MM.1S (cell line): ENCODE results near the gene STN1.

Experiments used
- EZH2 ChIP-seq: fragments of 300-600 bp; sonication (generic); optimal IDR thresholded peaks from 2 replicates; pipeline ENCODE3; 2017; ENCODE audit warnings: low read depth, mild to moderate bottlenecking, antibody characterized with exemption, low read length, mixed read lengths
- EZH2phosphoT487 ChIP-seq: fragments of 300-600 bp; sonication (generic); IDR thresholded peaks from 2 replicates; pipeline ENCODE4 v1.6.1; 2018; ENCODE audit warnings: antibody characterized with exemption, low read length
- TF ChIP-seq, protein P1 (sequence below): fragments of 300-600 bp; sonication (generic); IDR thresholded peaks from 2 replicates; pipeline ENCODE4 v1.5.1; 2016; ENCODE audit warnings: antibody characterized with exemption, low read length, mixed read lengths

DNA sequence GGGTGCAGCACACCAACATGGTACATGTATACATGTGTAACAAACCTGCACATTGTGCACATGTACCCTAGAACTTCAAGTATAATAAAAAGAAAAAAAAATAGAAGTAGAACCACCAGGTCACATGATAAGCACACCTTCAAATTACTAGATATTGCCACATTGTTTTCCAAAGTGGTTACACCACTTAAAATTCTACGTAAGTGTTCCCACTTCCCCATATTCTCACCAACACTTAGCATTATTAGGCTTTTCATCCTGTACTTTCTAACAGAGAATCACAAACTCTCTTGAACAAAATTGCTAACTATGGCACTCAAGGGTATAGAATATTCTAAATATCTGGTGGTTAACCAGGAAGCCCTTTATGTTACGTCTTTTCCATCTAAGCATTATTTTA, 85.2 kb downstream of the STN1 start:
- TF ChIP-seq, protein P1, sequence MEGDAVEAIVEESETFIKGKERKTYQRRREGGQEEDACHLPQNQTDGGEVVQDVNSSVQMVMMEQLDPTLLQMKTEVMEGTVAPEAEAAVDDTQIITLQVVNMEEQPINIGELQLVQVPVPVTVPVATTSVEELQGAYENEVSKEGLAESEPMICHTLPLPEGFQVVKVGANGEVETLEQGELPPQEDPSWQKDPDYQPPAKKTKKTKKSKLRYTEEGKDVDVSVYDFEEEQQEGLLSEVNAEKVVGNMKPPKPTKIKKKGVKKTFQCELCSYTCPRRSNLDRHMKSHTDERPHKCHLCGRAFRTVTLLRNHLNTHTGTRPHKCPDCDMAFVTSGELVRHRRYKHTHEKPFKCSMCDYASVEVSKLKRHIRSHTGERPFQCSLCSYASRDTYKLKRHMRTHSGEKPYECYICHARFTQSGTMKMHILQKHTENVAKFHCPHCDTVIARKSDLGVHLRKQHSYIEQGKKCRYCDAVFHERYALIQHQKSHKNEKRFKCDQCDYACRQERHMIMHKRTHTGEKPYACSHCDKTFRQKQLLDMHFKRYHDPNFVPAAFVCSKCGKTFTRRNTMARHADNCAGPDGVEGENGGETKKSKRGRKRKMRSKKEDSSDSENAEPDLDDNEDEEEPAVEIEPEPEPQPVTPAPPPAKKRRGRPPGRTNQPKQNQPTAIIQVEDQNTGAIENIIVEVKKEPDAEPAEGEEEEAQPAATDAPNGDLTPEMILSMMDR: no peak
- TF ChIP-seq EZH2 (no peak), EZH2phosphoT487 (no peak)
